Right atrium auricular region (tissue), 2 donors: Measurements from ENCODE around the gene MYCBP2. TPM values are rescaled to one million over a fixed set of nuclear protein-coding genes. Genes with fewer than 3 reads are reported as not detected.

ENCODE experiments used
- DNase-seq: peaks from one replicate; pipeline ENCODE4 v3.0.0-alpha.2; 2019; ENCODE audit warnings: low spot score
- H3K27ac ChIP-seq, 2 donors: fragments of 200-600 bp; sonication (generic); 1 replicate in 1 of 2; 2 replicates in 1 of 2; pipeline ENCODE4 v1.5.1; 2016 to 2019
- H3K27me3 ChIP-seq, 2 donors: fragments of 200-600 bp; sonication (generic); one replicate each; pipeline versions ENCODE4 v1.5.1 to v1.6.0; 2017 to 2019
- H3K36me3 ChIP-seq: fragments of 200-600 bp; sonication (generic); one replicate; pipeline ENCODE4 v1.5.1; 2016
- H3K4me1 ChIP-seq, 2 donors: fragments of 200-600 bp; sonication (generic); one replicate each; pipeline versions ENCODE4 v1.5.1 to v1.6.0; 2017 to 2019
- H3K4me3 ChIP-seq, 2 donors: fragments of 200-600 bp; sonication (generic); 1 replicate in 1 of 2; 2 replicates in 1 of 2; pipeline ENCODE4 v1.5.1; 2017 to 2019; ENCODE audit warnings: mild to moderate bottlenecking in 1 of 2, moderate library complexity in 1 of 2
- H3K9me3 ChIP-seq, 2 donors: fragments of 200-600 bp; sonication (generic); one replicate each; pipeline ENCODE4 v1.5.1; 2019
- CTCF ChIP-seq, 2 donors: fragments of 200-600 bp; sonication (generic); IDR thresholded peaks; one replicate each; pipeline ENCODE4 v1.5.1; 2019; ENCODE audit warnings: antibody characterized with exemption in 2 of 2
- total RNA-seq, 2 donors: library from RNA; depleted of rRNA; stranded (reverse); fragments of >200 nt; gene quantifications; one replicate each; pipeline ENCODE4 v1.1.0, GENCODE V29; 2016

MYCBP2 gene
- total RNA-seq, 2 donors from 2014 or later: 78.6 to 91.2 TPM

DNA sequence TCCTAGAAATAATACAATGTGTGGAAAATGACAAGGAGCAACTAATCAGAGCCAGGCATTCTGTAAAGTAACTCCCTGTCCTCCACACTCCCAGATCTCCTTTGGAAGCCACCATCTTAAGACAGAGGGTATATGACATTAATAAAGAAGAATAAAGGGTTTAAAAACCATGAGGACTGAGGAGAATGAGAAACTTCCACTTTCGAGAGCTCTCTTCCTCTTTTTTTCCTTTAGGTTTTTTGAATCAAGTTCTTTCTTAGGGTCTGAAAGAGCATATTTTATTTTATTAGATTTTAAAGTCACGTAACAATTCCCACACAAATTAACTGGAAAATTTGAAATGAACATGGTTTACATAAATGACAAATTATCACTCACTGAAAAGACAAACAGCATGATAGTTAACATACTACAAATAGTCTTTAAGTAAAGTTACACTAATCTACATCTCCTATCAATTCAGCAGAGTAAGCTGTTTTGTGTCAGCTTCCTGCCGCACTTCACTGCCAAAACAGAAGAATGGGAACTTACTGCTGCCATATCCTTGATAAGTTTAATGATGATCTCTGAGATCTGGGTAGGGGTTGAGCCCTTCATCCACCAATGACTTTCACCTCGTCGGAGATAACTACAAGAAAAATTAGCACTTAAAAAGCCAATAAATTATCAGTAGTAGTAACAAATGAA lies 261.3 kb downstream of the MYCBP2 start:
- H3K9me3 ChIP-seq: no peaks in the 10 kb centered on the region
- no peak for DNase-seq
- H3K27ac ChIP-seq: no peak overlapping the region
- H3K36me3 ChIP-seq: peaks cover 36% of the 10 kb centered on the region
- H3K27me3 ChIP-seq: no peaks in the 10 kb centered on the region
- TF ChIP-seq CTCF (IDR thresholded peaks at IDR 0.05): no peak
- no peak overlapping the region for H3K4me3 ChIP-seq
- H3K4me1 ChIP-seq: no peaks in the 10 kb centered on the region

GRCh38 chr13:77062097-77062496 lies 264.8 kb downstream of the MYCBP2 start:
- no peaks in the 10 kb centered on the region for H3K4me1 ChIP-seq
- H3K4me3 ChIP-seq: no peak overlapping the region
- H3K27ac ChIP-seq: no peak overlapping the region
- no peaks in the 10 kb centered on the region for H3K27me3 ChIP-seq
- H3K9me3 ChIP-seq: no peaks in the 10 kb centered on the region
- H3K36me3 ChIP-seq: peaks cover 28% of the 10 kb centered on the region
- DNase-seq: no peak
- no peak for TF ChIP-seq CTCF (IDR thresholded peaks at IDR 0.05)

GRCh38 chr13:77061362-77061761 lies 265.5 kb downstream of the MYCBP2 start:
- no peaks in the 10 kb centered on the region for H3K9me3 ChIP-seq
- no peak for DNase-seq
- no peak overlapping the region for H3K27ac ChIP-seq
- H3K4me3 ChIP-seq: no peak overlapping the region
- H3K4me1 ChIP-seq: no peaks in the 10 kb centered on the region
- H3K27me3 ChIP-seq: no peaks in the 10 kb centered on the region
- no peak for TF ChIP-seq CTCF (IDR thresholded peaks at IDR 0.05)
- H3K36me3 ChIP-seq: peaks cover 35% of the 10 kb centered on the region

- Histone ChIP-seq H3K4me3 (no peak overlapping the region), H3K27me3 (no peaks in the 10 kb centered on the region), H3K27ac (no peak overlapping the region), H3K4me1 (no peaks in the 10 kb centered on the region), H3K9me3 (no peaks in the 10 kb centered on the region), H3K36me3 (peaks cover 57% of the 10 kb centered on the region)
- TF ChIP-seq CTCF (IDR thresholded peaks at IDR 0.05): no peak
- DNase-seq: no peak
These were observed 270.0 kb downstream of the MYCBP2 start for GRCh38 chr13:77056886-77057285.

GRCh38 chr13:77056382-77056781 lies 270.5 kb downstream of the MYCBP2 start:
- H3K9me3 ChIP-seq: no peaks in the 10 kb centered on the region
- no peak for DNase-seq
- no peak overlapping the region for H3K27ac ChIP-seq
- TF ChIP-seq CTCF (IDR thresholded peaks at IDR 0.05): no peak
- no peaks in the 10 kb centered on the region for H3K4me1 ChIP-seq
- no peaks in the 10 kb centered on the region for H3K27me3 ChIP-seq
- H3K36me3 ChIP-seq: peaks cover 62% of the 10 kb centered on the region
- no peak overlapping the region for H3K4me3 ChIP-seq

- no peak for TF ChIP-seq CTCF (IDR thresholded peaks at IDR 0.05)
These were observed 271.7 kb downstream of the MYCBP2 start for GRCh38 chr13:77055158-77055557.

More at GRCh38 chr13:77055158-77055557, 271.7 kb downstream of the MYCBP2 start:
- H3K27me3 ChIP-seq: no peaks in the 10 kb centered on the region
- DNase-seq: no peak
- H3K4me1 ChIP-seq: no peaks in the 10 kb centered on the region
- H3K9me3 ChIP-seq: no peaks in the 10 kb centered on the region
- H3K27ac ChIP-seq: no peak overlapping the region
- H3K4me3 ChIP-seq: no peak overlapping the region
- H3K36me3 ChIP-seq: peaks cover 52% of the 10 kb centered on the region
